H1 (cell line): Measurements from ENCODE around the gene VASN. TPM values are rescaled to one million over a fixed set of nuclear protein-coding genes. Genes with fewer than 3 reads are reported as not detected.

Experiments used
- CTCF ChIA-PET: fragments of 300-600 bp; sonication (Branson Sonifier 250); formaldehyde crosslinking; loops from one replicate; lab custom pipeline; 2021; ENCODE audit not compliant: partially characterized antibody; lab: Charles Lee
- POLR2A ChIA-PET: fragments of 300-600 bp; sonication (Branson Sonifier 250); formaldehyde crosslinking; loops from one replicate; lab custom pipeline; 2021; ENCODE audit warnings: inconsistent platforms; ENCODE audit not compliant: partially characterized antibody; lab: Charles Lee
- DNase-seq, 2 experiments: peaks; one replicate each; pipeline versions ENCODE4 v3.0.0 to v3.0.0-alpha.2; 2010 to 2022; ENCODE audit warnings: low spot score in 2 of 2, low read depth in 1 of 2, mixed read lengths in 1 of 2
- FAIRE-seq: peaks from 2 replicates; lab custom pipeline; 2011; peaks lifted over from hg19 to GRCh38; lab: Jason Lieb, UNC
- H2AFZ ChIP-seq: 2 replicates; pipeline ENCODE4 v1.8.1; 2012; ENCODE audit warnings: low read length, inconsistent platforms
- H2AK5ac ChIP-seq: 2 replicates; pipeline ENCODE4 v1.6.1; 2013; ENCODE audit warnings: low read depth, low read length
- H2BK120ac ChIP-seq: replicated peaks from 2 replicates; pipeline ENCODE3; 2013; ENCODE audit warnings: low read depth, low read length, inconsistent platforms
- H2BK12ac ChIP-seq: 2 replicates; pipeline ENCODE4 v1.6.1; 2013; ENCODE audit warnings: low read depth, low read length
- H2BK15ac ChIP-seq: 2 replicates; pipeline ENCODE4 v1.6.1; 2013; ENCODE audit warnings: low read length
- H2BK20ac ChIP-seq: 2 replicates; pipeline ENCODE4 v1.6.1; 2013; ENCODE audit warnings: low read length
- H2BK5ac ChIP-seq: 2 replicates; pipeline ENCODE4 v1.6.1; 2013; ENCODE audit warnings: low read depth, low read length
- H3K14ac ChIP-seq: 2 replicates; pipeline ENCODE4 v1.6.1; 2013; ENCODE audit warnings: inconsistent platforms; ENCODE audit not compliant: insufficient read length
- H3K18ac ChIP-seq: 2 replicates; pipeline ENCODE4 v1.6.1; 2013; ENCODE audit warnings: low read length; ENCODE audit errors: extremely low read depth
- H3K23ac ChIP-seq: 2 replicates; pipeline ENCODE4 v1.6.1; 2013; ENCODE audit warnings: inconsistent platforms; ENCODE audit not compliant: insufficient read length
- H3K23me2 ChIP-seq: 2 replicates; pipeline ENCODE4 v1.6.1; 2013; ENCODE audit warnings: low read depth, low read length
- H3K27ac ChIP-seq: 2 replicates; pipeline ENCODE4 v1.6.1; 2011; ENCODE audit warnings: low read depth, low read length, inconsistent platforms
- H3K27me3 ChIP-seq, 4 experiments: replicated peaks in 1 of 4; 1 replicate in 1 of 4; 2 replicates in 3 of 4; pipeline versions ENCODE4 v1.6.1 to v1.8.1; 2011 to 2013; ENCODE audit warnings: low read length in 3 of 4, mild to moderate bottlenecking in 3 of 4, inconsistent platforms in 2 of 4, mixed read lengths in 2 of 4, moderate library complexity in 1 of 4; ENCODE audit not compliant: control insufficient read depth in 3 of 4, insufficient read depth in 3 of 4; ENCODE audit errors: extremely low read depth in 1 of 4
- H3K36me3 ChIP-seq, 4 experiments: 2 replicates each; pipeline versions ENCODE4 v1.6.1 to v1.8.1; 2011 to 2013; ENCODE audit warnings: mild to moderate bottlenecking in 4 of 4, low read length in 3 of 4, moderate library complexity in 2 of 4, control low read depth in 1 of 4, inconsistent platforms in 1 of 4; ENCODE audit not compliant: insufficient read depth in 4 of 4, control insufficient read depth in 2 of 4
- H3K4ac ChIP-seq: replicated peaks from 2 replicates; pipeline ENCODE3; 2013; ENCODE audit warnings: low read length, low read depth, mixed read lengths, inconsistent platforms; ENCODE audit not compliant: insufficient read length
- H3K4me1 ChIP-seq, 4 experiments: replicated peaks in 1 of 4; 1 replicate in 1 of 4; 2 replicates in 3 of 4; pipeline versions ENCODE4 v1.6.1 to v1.8.1; 2011 to 2013; ENCODE audit warnings: low read length in 3 of 4, inconsistent platforms in 2 of 4, mixed read lengths in 1 of 4; ENCODE audit not compliant: insufficient read depth in 4 of 4, control insufficient read depth in 3 of 4
- H3K4me2 ChIP-seq, 2 experiments: 2 replicates each; pipeline versions ENCODE4 v1.6.1 to v1.8.1; 2011 to 2013; ENCODE audit warnings: low read depth in 2 of 2, low read length in 2 of 2, control low read depth in 1 of 2, inconsistent platforms in 1 of 2, mild to moderate bottlenecking in 1 of 2; ENCODE audit not compliant: insufficient read depth in 1 of 2
- H3K4me3 ChIP-seq, 4 experiments: fragments of 200-600, 300-600 bp in 1 of 4; sonication (generic), shearing (Covaris generic), sonication (Bioruptor Twin) in 1 of 4; 2 replicates each; pipeline versions ENCODE4 v1.5.1 to v1.8.1; 2011 to 2016; ENCODE audit warnings: low read length in 4 of 4, low read depth in 3 of 4, control low read depth in 2 of 4, inconsistent platforms in 2 of 4, mild to moderate bottlenecking in 2 of 4, mixed read lengths in 1 of 4, moderate library complexity in 1 of 4; ENCODE audit not compliant: insufficient read depth in 2 of 4; ENCODE audit errors: extremely low read depth in 1 of 4
- H3K56ac ChIP-seq: replicated peaks from 2 replicates; pipeline ENCODE3; 2013; ENCODE audit warnings: low read depth, mild to moderate bottlenecking, mixed read lengths, low read length, inconsistent platforms; ENCODE audit not compliant: insufficient read length
- H3K79me1 ChIP-seq: 2 replicates; pipeline ENCODE4 v1.6.1; 2013; ENCODE audit warnings: low read depth, low read length, control low read depth
- H3K79me2 ChIP-seq, 2 experiments: 2 replicates each; pipeline versions ENCODE4 v1.6.1 to v1.8.1; 2012 to 2013; ENCODE audit warnings: low read length in 2 of 2, mild to moderate bottlenecking in 2 of 2, inconsistent platforms in 1 of 2; ENCODE audit not compliant: insufficient read depth in 2 of 2, control insufficient read depth in 1 of 2
- H3K9ac ChIP-seq, 4 experiments: replicated peaks in 1 of 4; 1 replicate in 1 of 4; 2 replicates in 3 of 4; pipeline versions ENCODE4 v1.6.1 to v1.8.1; 2011 to 2013; ENCODE audit warnings: low read depth in 3 of 4, low read length in 3 of 4, control low read depth in 2 of 4, mild to moderate bottlenecking in 2 of 4, moderate library complexity in 2 of 4, inconsistent platforms in 1 of 4; ENCODE audit errors: extremely low read depth in 1 of 4
- H3K9me3 ChIP-seq, 2 experiments: 2 replicates each; pipeline versions ENCODE4 v1.6.1 to v1.8.1; 2012 to 2013; ENCODE audit warnings: mild to moderate bottlenecking in 2 of 2, moderate library complexity in 2 of 2, control low read depth in 1 of 2, inconsistent platforms in 1 of 2, low read depth in 1 of 2, low read length in 1 of 2, mixed read lengths in 1 of 2; ENCODE audit not compliant: insufficient read depth in 2 of 2
- H4K20me1 ChIP-seq, 2 experiments: replicated peaks in 1 of 2; 2 replicates each; pipeline versions ENCODE3 to v1.8.1; 2011 to 2013; ENCODE audit warnings: inconsistent platforms in 2 of 2, low read length in 2 of 2, mild to moderate bottlenecking in 1 of 2; ENCODE audit not compliant: insufficient read depth in 2 of 2, control insufficient read depth in 1 of 2
- H4K5ac ChIP-seq: 2 replicates; pipeline ENCODE4 v1.6.1; 2013; ENCODE audit warnings: low read length, low read depth, mixed read lengths, inconsistent platforms; ENCODE audit not compliant: insufficient read length
- H4K8ac ChIP-seq: 2 replicates; pipeline ENCODE4 v1.8.0; 2013; ENCODE audit warnings: mild to moderate bottlenecking, moderate library complexity, low read length, inconsistent platforms; ENCODE audit not compliant: insufficient read depth; ENCODE audit errors: extremely low read depth
- H4K91ac ChIP-seq: replicated peaks from 2 replicates; pipeline ENCODE3; 2013; ENCODE audit warnings: low read length, mixed read lengths, inconsistent platforms; ENCODE audit not compliant: insufficient read length
- CREB1 ChIP-seq: IDR thresholded peaks from 2 replicates; pipeline ENCODE4 v1.6.1; 2012; ENCODE audit warnings: inconsistent platforms
- GTF2F1 ChIP-seq: IDR thresholded peaks from 2 replicates; pipeline ENCODE4 v1.6.1; 2012; ENCODE audit warnings: low read depth, low read length, improper control_type of control experiment, borderline replicate concordance
- SRF ChIP-seq: IDR thresholded peaks from 2 replicates; pipeline ENCODE4 v1.6.1; 2011; ENCODE audit warnings: mild to moderate bottlenecking, low read depth, low read length, moderate library complexity
- SUZ12 ChIP-seq: fragments of 200-600 bp; sonication (generic); IDR thresholded peaks from 2 replicates; pipeline ENCODE4 v1.6.1; 2012; ENCODE audit warnings: mild to moderate bottlenecking, inconsistent platforms, low read length, moderate library complexity, mixed read lengths
- ZNF274 ChIP-seq: IDR thresholded peaks from 2 replicates; pipeline ENCODE4 v1.7.0; 2012; ENCODE audit warnings: low read length, borderline replicate concordance; ENCODE audit errors: extremely low read depth
- WGBS, 2 experiments: shearing (Covaris generic) in 1 of 2; methylation state at CpG; one replicate each; pipeline versions ENCODE4 v1.1.6 to v1.1.7; 2013 to 2015; ENCODE audit warnings: low lambda C conversion rate in 2 of 2, mixed read lengths in 2 of 2, inconsistent platforms in 1 of 2, low coverage in 1 of 2, missing lambda C conversion rate in 1 of 2; ENCODE audit not compliant: insufficient replicate concordance in 2 of 2, insufficient coverage in 1 of 2, insufficient read length in 1 of 2; ENCODE audit errors: extremely low coverage in 1 of 2, missing lambda C conversion rate in 1 of 2; 5-methylcytosine and 5-hydroxymethylcytosine counted together
- polyA plus RNA-seq, 7 experiments: library from polyadenylated mRNA; depleted of rRNA in 3 of 7; stranded (reverse) in 5 of 7; unstranded in 2 of 7; fragments of >200 nt in 5 of 7; fragments of 200-250 nt in 2 of 7; gene quantifications; 1 replicate in 5 of 7; 2 replicates in 1 of 7; 4 replicates in 1 of 7; pipeline versions ENCODE4 v1.2.1 to v1.2.3, GENCODE V29; 2011 to 2013; ENCODE audit warnings: missing spikeins in 2 of 7, mixed read lengths in 2 of 7
- total RNA-seq: library from RNA; stranded (reverse); fragmentation: NEBNext Ultra II Directional; extraction: Animal tissue kit (Norgen Biotek cat#: 25700); gene quantifications from 2 replicates; pipeline ENCODE4 v1.2.1, GENCODE V29; 2021
- TF ChIP-seq, protein P1 (sequence below): IDR thresholded peaks from 2 replicates; pipeline ENCODE4 v1.6.1; 2012; ENCODE audit warnings: low read length, inconsistent platforms
- TF ChIP-seq, protein P2 (sequence below): IDR thresholded peaks from 2 replicates; pipeline ENCODE4 v1.6.1; 2011; ENCODE audit warnings: low read length, improper control_type of control experiment

VASN gene
- total and polyA plus RNA-seq, 2 of the 8 experiments (the other 6 are each of a cell fraction or from before 2014, with no cell fraction given), result 9.6 to 11.3 TPM

DNA sequence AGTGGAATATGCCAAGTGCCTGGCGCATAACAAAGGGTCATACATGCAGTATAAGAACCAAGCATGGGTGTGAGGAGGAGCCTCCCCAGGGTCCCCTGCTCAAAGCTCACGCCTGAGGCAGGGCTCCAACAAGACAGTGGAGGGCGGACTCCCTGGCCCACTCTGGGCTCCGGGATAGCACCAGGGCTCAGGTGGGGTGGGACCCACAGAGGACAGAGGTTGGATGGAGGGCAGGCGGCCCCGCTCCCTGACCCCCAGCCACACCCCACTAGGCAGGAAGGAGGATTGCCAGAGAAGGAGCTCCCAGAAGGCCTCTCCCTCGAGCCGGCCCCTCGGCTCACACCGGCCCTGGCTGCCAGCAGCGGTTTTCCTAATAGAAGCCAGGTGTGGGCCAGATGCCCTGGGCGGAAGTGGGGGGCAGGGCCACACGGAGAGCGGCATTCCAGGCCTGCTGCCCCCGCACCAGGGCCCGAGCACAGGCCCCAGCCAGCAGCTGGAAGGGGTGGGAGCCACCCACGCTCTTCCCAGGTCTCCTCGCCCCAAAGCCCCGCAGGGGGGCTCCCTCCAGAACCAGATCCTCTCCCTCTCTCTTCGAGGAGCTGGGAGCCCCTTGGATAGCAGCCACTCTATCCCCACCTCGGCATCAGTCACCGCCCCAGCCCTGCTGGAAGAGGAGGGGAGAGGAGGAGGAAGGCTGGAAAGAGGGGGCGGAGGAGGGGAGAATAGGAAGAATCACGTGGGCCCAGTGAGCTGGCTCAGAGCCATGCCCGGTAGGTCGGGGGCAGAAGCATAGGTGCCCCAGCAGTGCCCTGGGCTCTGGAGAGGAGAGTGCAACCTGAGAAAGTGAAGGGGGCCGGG is 21.0 kb downstream of the VASN start:
- Histone ChIP-seq H3K27me3 (no peaks in the 10 kb centered on the region), H2AK5ac (peak overlapping the region; percentile 67; the same call in 1 of the 2 replicates), H3K79me2 (no peaks in the 10 kb centered on the region), H2BK15ac (0 out of 2 replicates have a peak overlapping the region, but pooled peaks have one; percentile 72), H3K4ac (peak overlapping the region; percentile 99), H3K56ac (peak overlapping the region; percentile 89), H3K9me3 (no peaks in the 10 kb centered on the region), H2BK120ac (peak overlapping the region; percentile 98), H4K20me1 (no peaks in the 10 kb centered on the region), H3K36me3 (no peaks in the 10 kb centered on the region), H3K9ac (peak overlapping the region in 2 of 4 experiments; percentile 8 to 42; a peak in 3 of 7 replicates), H4K91ac (peak overlapping the region; percentile 99), H3K23me2 (no peaks in the 10 kb centered on the region), H3K4me2 (peak overlapping the region; percentile 4 to 49; a peak in 3 of 4 replicates), H3K23ac (no peak overlapping the region), H2BK12ac (peak overlapping the region; percentile 99), H2BK5ac (peak overlapping the region; percentile 98), H3K14ac (no peak overlapping the region), H2BK20ac (peak overlapping the region; percentile 99), H4K8ac (peak overlapping the region; percentile 88), H4K5ac (peak overlapping the region; percentile 91), H3K18ac (peak overlapping the region; percentile 93), H3K27ac (peak overlapping the region; percentile 90), H2AFZ (no peak overlapping the region), H3K4me1 (peaks cover 12 to 50% (median 43%) of the 10 kb centered on the region in 4 experiments), H3K79me1 (no peaks in the 10 kb centered on the region), H3K4me3 (peak overlapping the region in 2 of 4 experiments; percentile 10 to 25; a peak in 2 of 8 replicates)
- FAIRE-seq (no peak), DNase-seq (peak; percentile 59 to 89)
- POLR2A ChIA-PET, result interaction anchor here (0.6 to 11.9 kb wide), 32 partner anchors 10 to 139 kb away, joined by 3 to 223 read pairs (median 5); partner anchors contain the start of genes GLIS2, HMOX2, PAM16 and VASN
- CTCF ChIA-PET, result interaction anchor here (0.6 to 24.8 kb wide), 18 partner anchors 9 to 453 kb away, joined by 3 to 659 read pairs (median 4); partner anchors contain the start of gene PAM16
- 12% methylated on average over 18 of the region's 27 CpGs; no CpG with 5 or more reads in 1 of the 2 experiments for WGBS, 2 experiments
- TF ChIP-seq GTF2F1, result no peak
- TF ChIP-seq ZNF274, result no peak
- no peak for TF ChIP-seq CREB1
- TF ChIP-seq SUZ12, result no peak
- TF ChIP-seq SRF, result no peak
- TF ChIP-seq, protein P1, sequence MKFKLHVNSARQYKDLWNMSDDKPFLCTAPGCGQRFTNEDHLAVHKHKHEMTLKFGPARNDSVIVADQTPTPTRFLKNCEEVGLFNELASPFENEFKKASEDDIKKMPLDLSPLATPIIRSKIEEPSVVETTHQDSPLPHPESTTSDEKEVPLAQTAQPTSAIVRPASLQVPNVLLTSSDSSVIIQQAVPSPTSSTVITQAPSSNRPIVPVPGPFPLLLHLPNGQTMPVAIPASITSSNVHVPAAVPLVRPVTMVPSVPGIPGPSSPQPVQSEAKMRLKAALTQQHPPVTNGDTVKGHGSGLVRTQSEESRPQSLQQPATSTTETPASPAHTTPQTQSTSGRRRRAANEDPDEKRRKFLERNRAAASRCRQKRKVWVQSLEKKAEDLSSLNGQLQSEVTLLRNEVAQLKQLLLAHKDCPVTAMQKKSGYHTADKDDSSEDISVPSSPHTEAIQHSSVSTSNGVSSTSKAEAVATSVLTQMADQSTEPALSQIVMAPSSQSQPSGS, result no peak
- TF ChIP-seq, protein P2, sequence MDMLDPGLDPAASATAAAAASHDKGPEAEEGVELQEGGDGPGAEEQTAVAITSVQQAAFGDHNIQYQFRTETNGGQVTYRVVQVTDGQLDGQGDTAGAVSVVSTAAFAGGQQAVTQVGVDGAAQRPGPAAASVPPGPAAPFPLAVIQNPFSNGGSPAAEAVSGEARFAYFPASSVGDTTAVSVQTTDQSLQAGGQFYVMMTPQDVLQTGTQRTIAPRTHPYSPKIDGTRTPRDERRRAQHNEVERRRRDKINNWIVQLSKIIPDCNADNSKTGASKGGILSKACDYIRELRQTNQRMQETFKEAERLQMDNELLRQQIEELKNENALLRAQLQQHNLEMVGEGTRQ, result peak; percentile 79
